Stimulated activated CD4-positive, alpha-beta T cell treated with anti-CD3 and anti-CD28 coated beads, Interleukin-1b, Interleukin-23, amount 100 ng/mL, for 24 hours (primary cell): ENCODE measurements around the gene FHIT.
"Not testable (repeated sequence)": the region's sequence is repeated elsewhere in the genome, so short reads cannot be mapped to it uniquely, and the experiment has no call there.

ENCODE experiments used
- DNase-seq, 4 experiments: peaks; one replicate each; pipeline ENCODE4 v3.0.0-alpha.2; 2020; ENCODE audit warnings: low read depth in 4 of 4, low spot score in 1 of 4

FHIT gene

GRCh38 chr3:61008153-61008997, 242.9 kb downstream of the FHIT start:
- DNase-seq: no peak

GRCh38 chr3:61005591-61005990, 245.7 kb downstream of the FHIT start:
- DNase-seq: no peak

- DNase-seq: no peak
These were observed 252.4 kb downstream of the FHIT start for GRCh38 chr3:60998858-60999257.

GRCh38 chr3:60992395-60992794, 258.9 kb downstream of the FHIT start:
- DNase-seq: no peak

- DNase-seq: no peak
These were observed 260.9 kb downstream of the FHIT start for GRCh38 chr3:60990442-60990730.

GRCh38 chr3:60989626-60990441, 261.4 kb downstream of the FHIT start:
- no peak for DNase-seq

- DNase-seq: not testable (repeated sequence)
These were observed 264.1 kb downstream of the FHIT start for GRCh38 chr3:60987191-60987590.

GRCh38 chr3:60986552-60986951, 264.7 kb downstream of the FHIT start:
- DNase-seq: no peak

GRCh38 chr3:60983906-60984305, 267.3 kb downstream of the FHIT start:
- no peak for DNase-seq

GRCh38 chr3:60980342-60980692, 270.9 kb downstream of the FHIT start:
- no peak for DNase-seq

- DNase-seq: no peak
These were observed 271.6 kb downstream of the FHIT start for GRCh38 chr3:60979461-60980341.

- DNase-seq: no peak
These were observed 277.9 kb downstream of the FHIT start for GRCh38 chr3:60973321-60973720.

- no peak for DNase-seq
These were observed 278.7 kb downstream of the FHIT start for GRCh38 chr3:60972599-60972998.

GRCh38 chr3:60970850-60971249, 280.4 kb downstream of the FHIT start:
- no peak for DNase-seq

- DNase-seq: no peak
These were observed 284.1 kb downstream of the FHIT start for GRCh38 chr3:60967141-60967540.

- no peak for DNase-seq
These were observed 293.7 kb downstream of the FHIT start for GRCh38 chr3:60957541-60957940.

GRCh38 chr3:60956729-60957128, 294.5 kb downstream of the FHIT start:
- no peak for DNase-seq

GRCh38 chr3:60955034-60955433, 296.2 kb downstream of the FHIT start:
- DNase-seq: no peak

GRCh38 chr3:60954048-60954447, 297.2 kb downstream of the FHIT start:
- no peak for DNase-seq

GRCh38 chr3:60953351-60953750, 297.9 kb downstream of the FHIT start:
- DNase-seq: no peak

- no peak for DNase-seq
These were observed 299.2 kb downstream of the FHIT start for GRCh38 chr3:60952055-60952454.

GRCh38 chr3:60949146-60949545, 302.1 kb downstream of the FHIT start:
- no peak for DNase-seq
